ENCODE data around the gene OXCT2. TPM values are rescaled to one million over a fixed set of nuclear protein-coding genes. Genes with fewer than 3 reads are reported as not detected.
"Not testable (repeated sequence)": the region's sequence is repeated elsewhere in the genome, so short reads cannot be mapped to it uniquely, and the experiment has no call there.

OXCT2 gene
- total RNA-seq (under 1 TPM in 1 of 2 donors, not detected in 1; 0.70 TPM), total RNA-seq (0 to 0.15 reads per million in 2 donors)

DNA sequence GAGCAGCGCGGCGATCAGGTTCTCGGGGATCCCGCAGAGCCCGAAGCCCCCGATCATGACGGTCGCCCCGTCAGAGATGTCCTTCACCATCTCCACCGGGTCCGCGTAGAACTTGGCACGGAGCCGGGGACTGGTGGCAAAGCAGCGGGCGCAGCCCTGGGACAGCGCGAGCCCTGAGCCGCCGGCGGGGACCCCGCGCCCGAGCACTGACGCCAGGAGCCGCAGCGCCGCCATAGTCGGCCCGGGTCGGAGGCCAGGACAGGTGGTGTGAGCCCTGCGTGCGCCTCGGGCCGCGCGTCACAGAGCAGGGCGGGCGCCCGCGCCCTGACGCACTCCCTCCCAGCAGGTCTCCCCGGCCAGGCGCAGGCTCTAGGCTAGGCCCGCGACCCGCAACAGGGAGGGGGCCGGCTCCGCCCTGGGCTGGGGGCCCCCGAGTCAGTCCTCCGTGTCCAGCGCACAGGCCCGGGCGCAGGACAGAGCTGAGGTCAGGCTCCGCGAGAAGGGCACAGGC is at the start of gene OXCT2:
Gene OXCT2, minus strand, starts transcription at position 327 of the 511 bp plus-strand sequence. Its CDS starts 93 bp downstream, at position 234.
- not testable (repeated sequence) for H3K4me3 Mint-ChIP-seq; H3K4me1 Mint-ChIP-seq; H3K9me3 ChIP-seq (ENCODE audit: control insufficient read depth, low read length, poor library complexity, severe bottlenecking); H3K36me3 Mint-ChIP-seq (ENCODE audit: low read depth); H3K27ac Mint-ChIP-seq; DNase-seq; H3K27me3 Mint-ChIP-seq
- ATAC-seq: peak; percentile 28

DNA sequence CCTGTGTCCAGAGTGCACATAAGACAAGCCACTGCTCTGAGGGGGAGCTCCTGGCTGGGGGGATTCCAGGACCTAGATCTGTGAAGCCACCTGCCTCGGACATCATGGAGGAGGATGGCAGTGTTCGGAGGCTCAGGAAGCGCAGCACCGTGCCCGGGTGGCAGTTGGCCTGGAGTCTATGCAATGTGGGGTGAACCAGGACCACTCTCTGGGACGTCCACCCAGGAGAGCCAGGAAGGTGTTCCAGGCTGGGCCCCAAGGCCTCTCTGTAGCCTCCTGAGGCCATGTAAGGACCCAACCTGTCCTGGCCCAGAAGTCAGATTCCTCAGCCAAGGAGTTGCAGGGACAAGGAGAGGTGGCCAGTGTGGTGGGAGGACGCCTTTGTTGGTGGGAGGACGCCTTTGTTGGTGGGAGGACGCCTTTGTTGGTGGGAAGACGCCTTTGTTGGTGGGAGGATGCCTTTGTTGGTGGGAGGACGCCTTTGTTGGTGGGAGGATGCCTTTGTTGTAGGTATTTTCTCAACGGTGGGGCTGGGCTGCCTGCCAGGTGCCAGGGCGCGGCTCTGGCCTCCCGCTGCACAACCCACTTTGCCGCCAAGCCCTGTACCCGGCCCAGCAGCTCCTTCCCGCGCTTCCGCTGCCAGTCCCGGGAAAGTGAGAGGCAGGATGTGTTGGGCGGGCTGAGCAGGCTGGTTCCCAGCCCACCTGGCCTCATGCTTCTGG is 48.1 kb upstream of the OXCT2 start:
- Mint-ChIP-seq H3K4me1 (peaks cover 5% of the 10 kb centered on the region), H3K4me3 (no peak overlapping the region), H3K36me3 (ENCODE audit: low read depth) (peaks cover 2% of the 10 kb centered on the region), H3K27ac (no peak overlapping the region), H3K27me3 (peaks cover 38% of the 10 kb centered on the region)
- ATAC-seq (no peak), DNase-seq (no peak)
- H3K9me3 ChIP-seq (ENCODE audit: control insufficient read depth, low read length, poor library complexity, severe bottlenecking): no peaks in the 10 kb centered on the region

DNA sequence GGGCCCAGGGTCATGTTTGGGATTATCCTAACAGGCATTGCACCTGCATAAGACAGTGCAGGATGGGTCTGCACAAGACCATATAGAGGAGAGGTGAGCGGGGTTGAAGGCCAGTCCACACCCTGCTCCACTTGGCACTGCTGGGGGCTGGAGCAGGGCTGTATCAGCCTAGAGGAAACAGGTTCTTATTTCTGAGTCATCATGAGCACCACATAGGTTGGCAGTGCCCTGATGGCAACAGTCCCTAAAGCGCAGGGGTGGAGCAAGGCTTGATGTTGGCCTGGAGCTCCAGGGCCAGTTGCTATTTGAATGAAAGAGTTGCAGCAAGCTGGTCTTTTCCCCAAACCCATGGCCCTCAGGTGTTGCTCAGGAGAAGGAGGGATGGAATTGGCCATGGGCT is 47.3 kb upstream of the OXCT2 start:
- H3K4me1 Mint-ChIP-seq: peaks cover 5% of the 10 kb centered on the region
- no peak overlapping the region for H3K27ac Mint-ChIP-seq
- peaks cover 38% of the 10 kb centered on the region for H3K27me3 Mint-ChIP-seq
- no peak for DNase-seq
- peaks cover 2% of the 10 kb centered on the region for H3K36me3 Mint-ChIP-seq (ENCODE audit: low read depth)
- no peak for ATAC-seq
- no peak overlapping the region for H3K4me3 Mint-ChIP-seq
- H3K9me3 ChIP-seq (ENCODE audit: control insufficient read depth, low read length, poor library complexity, severe bottlenecking): no peaks in the 10 kb centered on the region

DNA sequence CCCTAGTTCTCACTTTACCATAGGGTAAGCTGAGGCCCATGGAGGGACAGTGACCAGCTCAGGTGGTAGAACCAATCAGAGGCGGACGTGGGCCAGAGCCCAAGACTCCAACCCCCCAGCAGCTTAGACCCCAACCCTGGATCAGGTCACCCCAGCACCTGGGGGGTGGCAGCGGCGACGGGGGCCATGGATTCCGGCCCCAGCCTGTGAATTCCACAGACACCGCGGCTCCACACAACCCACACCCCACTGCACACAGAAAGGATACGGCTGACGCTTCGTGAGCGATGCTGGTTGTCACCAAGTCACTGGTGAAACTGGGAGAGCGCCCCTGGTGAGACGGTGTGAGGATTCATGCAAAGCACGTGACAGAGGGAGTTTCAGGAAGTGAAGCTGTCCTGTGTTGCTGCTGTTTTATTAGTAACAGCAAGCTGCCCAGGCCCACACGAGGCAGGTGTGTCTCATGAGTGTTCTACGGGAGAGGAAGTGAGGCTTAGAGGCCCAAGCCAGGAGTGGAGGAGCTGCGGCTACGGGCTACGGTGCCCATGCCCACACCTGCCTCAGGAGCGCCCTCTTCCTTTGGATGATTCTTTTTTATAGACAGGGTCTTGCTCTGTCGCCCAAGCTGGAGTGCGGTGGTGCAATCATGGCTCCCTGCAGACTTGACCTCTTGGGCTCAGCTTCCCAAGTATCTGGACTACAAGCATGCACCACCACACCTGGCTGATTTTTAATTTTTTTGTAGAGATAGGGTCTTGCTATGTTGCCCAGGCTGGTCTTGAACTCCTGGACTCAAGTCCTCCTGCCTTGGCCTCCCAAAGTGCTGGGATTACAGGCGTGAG is 46.2 kb upstream of the OXCT2 start:
- H3K36me3 Mint-ChIP-seq (ENCODE audit: low read depth); H3K4me1 Mint-ChIP-seq; H3K9me3 ChIP-seq (ENCODE audit: control insufficient read depth, low read length, poor library complexity, severe bottlenecking): not testable (repeated sequence)
- Mint-ChIP-seq H3K4me3 (peak overlapping the region; percentile 78), H3K27ac (peak overlapping the region; percentile 73), H3K27me3 (peaks cover 43% of the 10 kb centered on the region)
- ATAC-seq: peak; percentile 93
- peak; percentile 40 to 52 (median 44) for DNase-seq

DNA sequence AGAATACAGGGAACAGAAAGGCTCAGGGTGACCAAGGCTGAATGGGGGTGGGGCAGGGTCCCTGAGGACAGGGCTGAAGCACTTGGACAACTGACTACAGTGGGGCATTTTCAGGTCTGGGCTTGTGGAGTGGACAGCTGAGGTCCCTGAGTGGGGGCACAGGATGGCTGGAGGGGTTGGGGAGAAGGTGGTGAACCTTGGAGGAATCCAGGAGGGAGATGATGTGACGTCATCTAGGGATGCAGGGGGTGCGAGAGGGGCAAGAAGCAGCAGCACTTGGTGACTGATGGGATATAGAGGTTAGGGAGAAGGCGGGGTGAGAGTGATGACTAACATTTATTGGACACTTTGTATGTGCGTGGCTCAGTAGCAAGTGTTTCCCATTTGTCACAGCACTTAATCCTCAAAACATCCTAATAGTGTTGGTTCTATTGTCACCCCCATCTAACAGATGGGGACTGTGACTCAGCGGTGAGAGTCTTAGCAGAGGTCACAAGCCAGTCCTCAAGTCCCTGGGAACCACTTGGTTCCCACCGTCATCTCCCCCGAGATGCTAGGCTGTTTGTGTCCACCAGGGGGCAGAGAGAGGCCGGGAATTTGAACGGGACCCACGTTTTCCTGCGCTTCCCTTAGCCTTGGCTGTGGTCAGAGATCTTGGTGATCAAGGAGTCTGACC is 45.4 kb upstream of the OXCT2 start:
- DNase-seq (peak; percentile 35 to 58 (median 41)), ATAC-seq (peak; percentile 74)
- H3K9me3 ChIP-seq (ENCODE audit: control insufficient read depth, low read length, poor library complexity, severe bottlenecking): no peaks in the 10 kb centered on the region
- H3K36me3 Mint-ChIP-seq (ENCODE audit: low read depth): peaks cover 2% of the 10 kb centered on the region
- peak overlapping the region; percentile 73 for H3K27ac Mint-ChIP-seq
- peaks cover 39% of the 10 kb centered on the region for H3K27me3 Mint-ChIP-seq
- peaks cover 5% of the 10 kb centered on the region for H3K4me1 Mint-ChIP-seq
- peak overlapping the region; percentile 78 for H3K4me3 Mint-ChIP-seq

DNA sequence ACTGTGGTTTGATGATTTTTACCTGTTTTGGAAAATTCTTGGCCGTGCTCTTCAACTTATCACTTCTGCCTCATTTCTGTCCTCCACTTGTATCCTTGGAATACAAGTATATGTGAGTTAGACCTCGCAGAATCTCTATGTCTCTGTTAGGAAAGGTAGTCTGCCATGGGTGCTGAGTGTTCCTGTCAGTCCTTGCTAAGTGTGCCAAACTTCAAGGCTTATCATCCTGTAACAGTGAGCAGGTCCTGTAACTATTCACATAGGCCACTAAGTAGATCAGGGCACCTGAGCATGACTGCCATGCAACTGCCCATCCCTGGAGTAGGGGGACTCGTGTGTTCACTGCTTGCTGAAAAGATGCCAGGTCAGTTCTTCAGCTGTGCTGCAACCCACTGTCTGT is 41.8 kb upstream of the OXCT2 start:
- H3K4me3 Mint-ChIP-seq: no peak overlapping the region
- H3K27ac Mint-ChIP-seq: no peak overlapping the region

DNA sequence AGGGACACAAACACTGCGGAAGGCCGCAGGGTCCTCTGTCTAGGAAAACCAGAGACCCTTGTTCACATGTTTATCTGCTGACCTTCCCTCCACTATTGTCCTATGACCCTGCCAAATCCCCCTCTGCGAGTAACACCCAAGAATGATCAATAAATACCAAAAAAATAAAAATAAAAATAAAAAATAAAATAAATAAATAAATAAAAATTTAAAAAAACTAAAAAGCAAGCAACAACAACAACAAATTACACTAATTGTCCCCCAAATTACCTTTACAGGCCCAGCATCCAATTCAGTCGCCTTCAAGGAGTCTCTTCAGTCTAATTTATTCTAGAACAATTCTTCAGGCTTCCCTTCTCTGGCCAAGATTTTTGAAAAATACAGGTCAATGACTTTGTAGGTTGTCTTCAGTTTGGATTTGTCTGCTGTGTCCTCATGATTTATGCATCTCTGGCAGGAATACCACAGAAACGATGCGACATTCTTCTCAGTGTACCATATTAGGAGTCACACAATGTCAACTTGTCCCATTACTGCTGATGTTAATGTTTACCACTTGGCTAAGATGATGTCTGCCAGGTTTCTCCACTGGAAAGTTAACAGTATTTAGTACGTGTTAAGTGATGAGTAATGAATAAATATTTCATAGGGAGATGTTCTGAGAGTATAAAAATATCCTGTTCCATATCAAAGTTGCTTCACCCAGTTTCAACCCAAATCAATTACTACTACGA is 37.8 kb upstream of the OXCT2 start:
- H3K27ac Mint-ChIP-seq: no peak overlapping the region
- ATAC-seq (no peak), DNase-seq (no peak)
- H3K36me3 Mint-ChIP-seq (ENCODE audit: low read depth): peaks cover 2% of the 10 kb centered on the region
- peaks cover 7% of the 10 kb centered on the region for H3K27me3 Mint-ChIP-seq
- no peaks in the 10 kb centered on the region for H3K4me1 Mint-ChIP-seq
- H3K9me3 ChIP-seq (ENCODE audit: control insufficient read depth, low read length, poor library complexity, severe bottlenecking): no peaks in the 10 kb centered on the region
- no peak overlapping the region for H3K4me3 Mint-ChIP-seq

More for the DNA sequence above, 41.8 kb upstream of the OXCT2 start:
- H3K9me3 ChIP-seq (ENCODE audit: control insufficient read depth, low read length, poor library complexity, severe bottlenecking): no peaks in the 10 kb centered on the region
- H3K36me3 Mint-ChIP-seq (ENCODE audit: low read depth): peaks cover 2% of the 10 kb centered on the region
- peaks cover 5% of the 10 kb centered on the region for H3K4me1 Mint-ChIP-seq
- peaks cover 28% of the 10 kb centered on the region for H3K27me3 Mint-ChIP-seq
- DNase-seq (no peak), ATAC-seq (no peak)

DNA sequence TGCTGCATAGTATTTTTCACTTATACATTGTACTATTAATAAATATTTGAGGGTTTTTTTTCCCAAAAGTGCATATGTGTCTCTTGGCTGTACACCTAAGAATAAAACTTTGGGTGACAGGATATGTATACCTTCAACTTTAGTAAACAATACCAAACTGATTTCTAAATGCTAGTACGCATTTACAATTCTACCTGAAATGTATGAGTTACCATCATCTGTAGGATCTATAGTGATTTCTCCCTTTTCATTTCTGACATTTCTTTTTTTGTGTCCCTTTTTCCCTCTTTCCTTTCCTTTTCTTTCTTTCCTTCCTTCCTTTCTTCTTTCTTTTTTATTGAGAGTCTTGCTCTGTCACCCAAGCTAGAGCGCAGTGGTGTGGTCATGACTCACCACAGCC is 34.2 kb upstream of the OXCT2 start:
- DNase-seq (no peak), ATAC-seq (no peak)
- H3K9me3 ChIP-seq (ENCODE audit: control insufficient read depth, low read length, poor library complexity, severe bottlenecking): no peaks in the 10 kb centered on the region
- peaks cover 5% of the 10 kb centered on the region for H3K27me3 Mint-ChIP-seq
- H3K36me3 Mint-ChIP-seq (ENCODE audit: low read depth): peaks cover 3% of the 10 kb centered on the region
- no peak overlapping the region for H3K27ac Mint-ChIP-seq
- peaks cover 5% of the 10 kb centered on the region for H3K4me1 Mint-ChIP-seq
- no peak overlapping the region for H3K4me3 Mint-ChIP-seq

DNA sequence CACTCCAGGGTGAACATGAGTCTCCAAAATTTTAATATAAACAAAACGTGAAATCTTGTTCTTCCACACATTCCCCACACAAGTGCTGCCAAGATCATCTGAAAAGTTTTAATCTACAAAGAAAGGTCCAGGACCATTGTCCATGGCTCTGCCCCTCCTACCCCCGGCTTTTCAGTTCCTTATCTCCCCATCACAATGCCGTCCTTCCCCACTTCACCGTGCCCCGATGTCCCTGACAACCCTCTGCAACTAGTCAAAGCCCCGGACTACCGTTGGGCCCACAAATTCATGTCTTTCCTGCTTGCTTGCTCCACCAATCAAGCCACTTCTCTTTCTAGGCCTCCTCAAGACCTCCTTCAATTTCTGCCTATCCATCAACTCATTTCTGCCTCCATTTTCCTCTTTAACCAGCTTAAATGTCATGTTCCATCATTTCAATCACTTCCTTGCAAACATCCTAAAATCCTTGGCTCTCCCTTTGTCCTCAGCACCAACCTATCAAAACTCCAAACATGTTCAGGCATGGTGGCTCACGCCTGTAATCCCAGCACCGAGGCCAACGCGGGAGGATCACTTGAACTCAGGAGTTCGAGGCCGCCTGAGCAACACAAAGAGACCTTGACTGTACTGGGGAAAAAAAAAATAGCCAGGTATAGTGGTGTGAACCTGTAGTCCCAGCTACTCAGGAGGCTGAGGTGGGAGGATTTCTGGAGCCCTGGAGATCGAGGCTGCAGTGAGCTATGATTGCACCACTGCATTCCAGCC is 31.5 kb upstream of the OXCT2 start:
- DNase-seq (no peak), ATAC-seq (no peak)
- no peak overlapping the region for H3K4me3 Mint-ChIP-seq
- no peak overlapping the region for H3K27ac Mint-ChIP-seq
- H3K27me3 Mint-ChIP-seq: peaks cover 5% of the 10 kb centered on the region
- no peaks in the 10 kb centered on the region for H3K9me3 ChIP-seq (ENCODE audit: control insufficient read depth, low read length, poor library complexity, severe bottlenecking)
- H3K36me3 Mint-ChIP-seq (ENCODE audit: low read depth): peaks cover 3% of the 10 kb centered on the region
- peaks cover 7% of the 10 kb centered on the region for H3K4me1 Mint-ChIP-seq

DNA sequence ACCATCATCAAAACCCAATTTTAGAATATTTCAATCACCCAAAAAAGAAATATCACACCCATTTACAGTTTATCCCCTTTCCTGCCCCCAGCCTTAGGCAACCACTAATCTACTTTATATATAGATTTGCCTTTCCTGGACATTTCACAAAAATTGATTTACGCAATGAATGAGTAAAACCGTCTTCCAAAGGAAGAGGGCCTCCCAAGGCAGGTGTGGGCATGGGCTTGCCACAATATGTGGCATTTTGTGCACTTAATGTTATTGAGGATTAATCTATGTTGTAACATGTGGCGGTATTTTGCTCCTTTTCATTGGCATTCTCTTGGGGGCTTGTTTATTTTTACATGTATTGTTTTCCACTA is 29.3 kb upstream of the OXCT2 start:
- H3K9me3 ChIP-seq (ENCODE audit: control insufficient read depth, low read length, poor library complexity, severe bottlenecking): no peaks in the 10 kb centered on the region
- Mint-ChIP-seq H3K27ac (no peak overlapping the region), H3K36me3 (ENCODE audit: low read depth) (peaks cover 3% of the 10 kb centered on the region), H3K4me1 (peaks cover 7% of the 10 kb centered on the region), H3K4me3 (no peak overlapping the region), H3K27me3 (peaks cover 5% of the 10 kb centered on the region)
- ATAC-seq (no peak), DNase-seq (no peak)

DNA sequence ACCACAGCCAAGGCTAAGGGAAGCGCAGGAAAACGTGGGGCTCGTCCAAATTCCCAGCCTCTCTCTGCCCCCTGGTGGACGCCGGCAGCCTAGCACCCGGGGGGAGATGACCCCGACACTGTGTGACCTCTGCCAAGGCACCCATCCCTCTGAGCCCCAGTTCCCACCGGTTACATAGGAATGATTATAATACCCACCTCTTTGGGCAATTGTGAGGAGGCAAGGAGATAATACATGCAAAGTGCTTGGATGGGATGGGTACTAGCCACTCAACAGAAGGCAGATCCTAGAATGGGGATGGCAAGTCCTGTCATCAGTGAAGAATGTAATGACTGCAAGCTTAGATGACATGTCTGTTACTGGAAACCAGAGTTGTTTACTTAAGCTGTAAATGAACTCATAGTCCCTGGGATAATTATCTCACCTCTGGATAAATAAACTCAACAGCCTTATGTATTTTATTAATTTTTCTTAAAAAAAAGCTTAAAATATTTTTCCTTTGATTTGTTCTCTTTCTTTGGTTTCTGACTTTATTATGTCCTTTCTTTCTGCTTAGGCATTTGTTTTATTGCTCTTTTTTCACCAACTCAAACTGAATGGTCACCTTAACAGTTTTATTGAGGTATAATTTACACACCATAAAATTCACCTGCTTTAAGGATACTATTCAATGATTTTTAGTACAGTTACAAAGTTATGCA is 28.8 kb upstream of the OXCT2 start:
- peaks cover 3% of the 10 kb centered on the region for H3K36me3 Mint-ChIP-seq (ENCODE audit: low read depth)
- peak; percentile 73 for ATAC-seq
- H3K27ac Mint-ChIP-seq: no peak overlapping the region
- H3K4me1 Mint-ChIP-seq: peaks cover 7% of the 10 kb centered on the region
- peaks cover 5% of the 10 kb centered on the region for H3K27me3 Mint-ChIP-seq
- H3K9me3 ChIP-seq (ENCODE audit: control insufficient read depth, low read length, poor library complexity, severe bottlenecking): no peaks in the 10 kb centered on the region
- H3K4me3 Mint-ChIP-seq: no peak overlapping the region
- DNase-seq: peak; percentile 51 to 60 (median 53)

All from T-helper 17 cell (primary cell).